ENCODE data around the gene CARMIL1. TPM values are rescaled to one million over a fixed set of nuclear protein-coding genes. Genes with fewer than 3 reads are reported as not detected.

CARMIL1 gene
- total and polyA plus RNA-seq, 2 donors from 2014 or later = 22.3 to 51.1 TPM

DNA sequence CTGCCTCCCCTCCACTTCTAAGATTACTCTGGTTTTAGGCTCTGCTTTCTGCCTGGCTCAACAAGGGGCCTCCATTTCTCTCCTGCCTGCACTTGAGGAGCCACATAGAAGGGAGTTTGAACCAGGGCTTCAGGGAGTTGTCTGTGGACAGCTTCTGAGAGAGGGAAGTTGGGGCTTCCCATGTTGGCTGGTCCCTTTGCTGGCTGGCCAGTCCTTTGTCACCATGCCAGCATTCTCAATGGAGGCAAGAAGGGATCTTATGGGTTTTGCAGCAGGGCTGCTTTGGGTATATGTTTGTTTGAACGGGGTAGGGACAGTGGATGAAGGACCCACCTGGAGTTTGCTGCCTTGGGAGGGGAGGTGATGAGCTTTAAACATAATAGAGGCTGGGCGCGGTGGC lies 124.9 kb downstream of the CARMIL1 start:
- TF ChIP-seq, protein P1, sequence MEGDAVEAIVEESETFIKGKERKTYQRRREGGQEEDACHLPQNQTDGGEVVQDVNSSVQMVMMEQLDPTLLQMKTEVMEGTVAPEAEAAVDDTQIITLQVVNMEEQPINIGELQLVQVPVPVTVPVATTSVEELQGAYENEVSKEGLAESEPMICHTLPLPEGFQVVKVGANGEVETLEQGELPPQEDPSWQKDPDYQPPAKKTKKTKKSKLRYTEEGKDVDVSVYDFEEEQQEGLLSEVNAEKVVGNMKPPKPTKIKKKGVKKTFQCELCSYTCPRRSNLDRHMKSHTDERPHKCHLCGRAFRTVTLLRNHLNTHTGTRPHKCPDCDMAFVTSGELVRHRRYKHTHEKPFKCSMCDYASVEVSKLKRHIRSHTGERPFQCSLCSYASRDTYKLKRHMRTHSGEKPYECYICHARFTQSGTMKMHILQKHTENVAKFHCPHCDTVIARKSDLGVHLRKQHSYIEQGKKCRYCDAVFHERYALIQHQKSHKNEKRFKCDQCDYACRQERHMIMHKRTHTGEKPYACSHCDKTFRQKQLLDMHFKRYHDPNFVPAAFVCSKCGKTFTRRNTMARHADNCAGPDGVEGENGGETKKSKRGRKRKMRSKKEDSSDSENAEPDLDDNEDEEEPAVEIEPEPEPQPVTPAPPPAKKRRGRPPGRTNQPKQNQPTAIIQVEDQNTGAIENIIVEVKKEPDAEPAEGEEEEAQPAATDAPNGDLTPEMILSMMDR (IDR thresholded peaks at IDR 0.05; ENCODE audit: borderline replicate concordance, extremely low read depth, insufficient read depth) = no peak
- FAIRE-seq (no peak), DNase-seq (no peak)
- no peaks in the 10 kb centered on the region for H3K27me3 ChIP-seq (ENCODE audit: control insufficient read depth, insufficient read depth, low read length)
- H3K4me3 ChIP-seq (ENCODE audit: low read length in 3 of 3) = no peak overlapping the region
- no peaks in the 10 kb centered on the region for H3K9me3 ChIP-seq (ENCODE audit: control insufficient read depth in 2 of 3, insufficient read depth in 1 of 3, low read length in 3 of 3)
- no peak overlapping the region for H3K27ac ChIP-seq (ENCODE audit: low read depth in 2 of 2, low read length in 2 of 2)
- H3K36me3 ChIP-seq (ENCODE audit: control insufficient read depth in 2 of 3, insufficient read depth in 3 of 3, low read length in 3 of 3) = no peaks in the 10 kb centered on the region
- intact Hi-C loops (cut with DNase I) = no loop called here
- H3K9ac ChIP-seq (ENCODE audit: low read length in 3 of 3) = no peak overlapping the region
- peaks cover 0 to 7% (median 3%) of the 10 kb centered on the region in 3 donors for H3K4me1 ChIP-seq (ENCODE audit: control insufficient read depth in 2 of 3, insufficient read depth in 2 of 3, low read depth in 1 of 3, low read length in 3 of 3)

DNA sequence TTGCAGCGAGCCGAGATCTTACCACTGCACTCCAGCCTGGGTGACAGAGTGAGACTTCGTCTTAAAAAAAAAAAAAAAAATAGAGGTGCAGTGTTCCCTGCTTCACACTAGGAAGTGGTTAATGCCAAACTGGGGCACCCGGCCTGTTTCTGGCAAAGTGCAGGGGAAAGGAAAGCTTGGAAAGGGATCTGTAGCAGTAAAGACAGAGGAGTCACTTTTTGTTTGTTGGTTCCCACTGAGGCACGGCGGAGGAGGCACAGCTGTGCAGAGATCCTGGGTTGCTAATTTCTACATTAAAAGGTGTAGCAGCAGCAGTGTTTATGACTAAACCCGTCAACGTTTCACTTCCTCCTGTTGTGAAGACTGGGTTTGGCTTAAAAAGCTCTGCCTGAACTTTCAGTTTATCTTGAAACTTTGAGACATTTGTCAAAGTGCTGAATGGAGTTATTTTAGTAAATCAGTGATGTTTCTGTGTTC lies 125.6 kb downstream of the CARMIL1 start:
- H3K9me3 ChIP-seq (ENCODE audit: control insufficient read depth in 2 of 3, insufficient read depth in 1 of 3, low read length in 3 of 3) = no peaks in the 10 kb centered on the region
- TF ChIP-seq, protein P1 (IDR thresholded peaks at IDR 0.05; ENCODE audit: borderline replicate concordance, extremely low read depth, insufficient read depth) = no peak
- peak overlapping the region in 1 of 3 donors; percentile 15 for H3K4me3 ChIP-seq (ENCODE audit: low read length in 3 of 3)
- H3K9ac ChIP-seq (ENCODE audit: low read length in 3 of 3) = no peak overlapping the region
- no peaks in the 10 kb centered on the region for H3K36me3 ChIP-seq (ENCODE audit: control insufficient read depth in 2 of 3, insufficient read depth in 3 of 3, low read length in 3 of 3)
- no peak overlapping the region for H3K27ac ChIP-seq (ENCODE audit: low read depth in 2 of 2, low read length in 2 of 2)
- H3K27me3 ChIP-seq (ENCODE audit: control insufficient read depth, insufficient read depth, low read length) = no peaks in the 10 kb centered on the region
- FAIRE-seq (no peak), DNase-seq (no peak)
- intact Hi-C loops (cut with DNase I) = no loop called here
- peaks cover 0 to 7% (median 3%) of the 10 kb centered on the region in 3 donors for H3K4me1 ChIP-seq (ENCODE audit: control insufficient read depth in 2 of 3, insufficient read depth in 2 of 3, low read depth in 1 of 3, low read length in 3 of 3)

DNA sequence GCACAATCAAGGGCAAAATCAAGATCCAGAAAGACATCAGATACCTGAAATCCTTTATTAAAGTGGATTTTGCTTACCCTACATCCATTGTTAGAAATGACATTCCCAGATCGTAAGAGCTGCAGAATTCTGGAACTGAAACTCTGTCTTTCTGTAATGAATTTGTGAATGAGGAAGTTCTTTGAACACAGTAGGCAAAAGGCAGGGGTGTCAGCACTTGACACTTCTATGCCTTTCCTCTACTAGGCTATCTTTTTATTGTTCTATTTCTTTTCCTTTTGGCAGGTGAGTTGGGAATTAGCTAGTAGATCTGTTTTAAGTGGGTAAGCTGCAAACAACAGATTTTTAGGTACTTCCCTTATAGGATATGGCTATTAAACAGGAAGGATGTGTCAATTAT lies 126.3 kb downstream of the CARMIL1 start:
- DNase-seq = no peak
- TF ChIP-seq, protein P1 (IDR thresholded peaks at IDR 0.05; ENCODE audit: borderline replicate concordance, extremely low read depth, insufficient read depth) = no peak
- Histone ChIP-seq H3K4me3 (ENCODE audit: low read length in 3 of 3) (no peak overlapping the region), H3K9me3 (ENCODE audit: control insufficient read depth in 2 of 3, insufficient read depth in 1 of 3, low read length in 3 of 3) (no peaks in the 10 kb centered on the region), H3K9ac (ENCODE audit: low read length in 3 of 3) (no peak overlapping the region), H3K27ac (ENCODE audit: low read depth in 2 of 2, low read length in 2 of 2) (no peak overlapping the region), H3K4me1 (ENCODE audit: control insufficient read depth in 2 of 3, insufficient read depth in 2 of 3, low read depth in 1 of 3, low read length in 3 of 3) (peaks cover 0 to 7% (median 6%) of the 10 kb centered on the region in 3 donors), H3K27me3 (ENCODE audit: control insufficient read depth, insufficient read depth, low read length) (no peaks in the 10 kb centered on the region), H3K36me3 (ENCODE audit: control insufficient read depth in 2 of 3, insufficient read depth in 3 of 3, low read length in 3 of 3) (no peaks in the 10 kb centered on the region)
- intact Hi-C loops (cut with DNase I) = no loop called here
- no peak for FAIRE-seq

DNA sequence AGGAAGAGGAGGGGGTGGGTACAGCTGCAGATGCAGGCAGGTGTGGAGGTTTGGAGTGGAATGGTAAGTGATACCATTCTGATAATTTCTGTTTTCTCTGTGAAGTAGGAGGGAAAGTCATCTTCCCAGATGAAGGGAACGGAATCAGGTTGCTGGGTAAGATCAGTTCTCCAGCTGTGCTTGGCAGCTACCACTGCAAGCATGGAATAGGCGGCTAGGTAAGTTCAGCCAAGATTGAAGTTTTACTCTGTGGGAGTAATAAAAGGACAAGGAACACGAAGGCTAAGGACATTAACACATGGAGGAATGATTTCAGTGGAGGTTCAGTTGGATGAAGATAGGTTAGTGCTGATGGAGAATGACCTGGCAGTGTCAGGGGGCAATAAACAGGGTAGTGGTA lies 128.3 kb downstream of the CARMIL1 start:
- Histone ChIP-seq H3K4me3 (ENCODE audit: low read length in 3 of 3) (no peak overlapping the region), H3K4me1 (ENCODE audit: control insufficient read depth in 2 of 3, insufficient read depth in 2 of 3, low read depth in 1 of 3, low read length in 3 of 3) (peaks cover 0 to 8% (median 6%) of the 10 kb centered on the region in 3 donors), H3K9me3 (ENCODE audit: control insufficient read depth in 2 of 3, insufficient read depth in 1 of 3, low read length in 3 of 3) (no peaks in the 10 kb centered on the region), H3K27ac (ENCODE audit: low read depth in 2 of 2, low read length in 2 of 2) (no peak overlapping the region), H3K27me3 (ENCODE audit: control insufficient read depth, insufficient read depth, low read length) (no peaks in the 10 kb centered on the region), H3K9ac (ENCODE audit: low read length in 3 of 3) (no peak overlapping the region), H3K36me3 (ENCODE audit: control insufficient read depth in 2 of 3, insufficient read depth in 3 of 3, low read length in 3 of 3) (no peaks in the 10 kb centered on the region)
- FAIRE-seq = no peak
- TF ChIP-seq, protein P1 (IDR thresholded peaks at IDR 0.05; ENCODE audit: borderline replicate concordance, extremely low read depth, insufficient read depth) = no peak
- intact Hi-C loops (cut with DNase I) = no loop called here
- DNase-seq = no peak

Measured in kidney (tissue), 14 donors.